Loucy (cell line): ENCODE measurements around the gene LTBR.

Source experiments
- CTCF ChIP-seq: fragments of 200-600 bp; sonication (generic); conservative IDR thresholded peaks from 2 replicates; pipeline ENCODE4 v1.5.1; 2014; ENCODE audit warnings: mild to moderate bottlenecking, antibody characterized with exemption, low read length
- EZH2phosphoT487 ChIP-seq: fragments of 200-600 bp; IDR thresholded peaks from 2 replicates; pipeline ENCODE4 v1.6.1; 2018; ENCODE audit warnings: antibody characterized with exemption, mild to moderate bottlenecking, moderate library complexity, borderline replicate concordance

GRCh38 chr12:6372403-6373003 is 11.5 kb upstream of the LTBR start:
- TF ChIP-seq CTCF (no peak), EZH2phosphoT487 (no peak)
